DND-41 (cell line): Measurements from ENCODE around the gene CCDC134.

Experiments
- ATAC-seq: fragments of 200-7000 bp; cut with Tn5 transposase; 3 replicates; pipeline ENCODE4 v1.9.1; 2021; ENCODE audit warnings: low read depth; ENCODE audit not compliant: insufficient read depth
- DNase-seq: peaks from one replicate; pipeline ENCODE4 v3.0.0-alpha.2; 2020
- H2AFZ ChIP-seq: 2 replicates; pipeline ENCODE4 v1.6.0; 2012; ENCODE audit warnings: low read depth, low read length
- H3K27ac ChIP-seq: 2 replicates; pipeline ENCODE4 v1.5.1; 2012; ENCODE audit warnings: low read length, inconsistent platforms
- H3K27me3 ChIP-seq: fragments of 200-600 bp; sonication (generic); 2 replicates; pipeline ENCODE4 v1.6.0; 2012; ENCODE audit warnings: low read length, mild to moderate bottlenecking, inconsistent platforms; ENCODE audit not compliant: insufficient read depth, poor library complexity
- H3K36me3 ChIP-seq: 2 replicates; pipeline ENCODE4 v1.5.1; 2012; ENCODE audit warnings: low read length, inconsistent platforms; ENCODE audit not compliant: insufficient read depth
- H3K4me1 ChIP-seq: 2 replicates; pipeline ENCODE4 v1.5.1; 2012; ENCODE audit warnings: mild to moderate bottlenecking, low read length; ENCODE audit not compliant: insufficient read depth
- H3K4me2 ChIP-seq: 2 replicates; pipeline ENCODE4 v1.6.0; 2012; ENCODE audit warnings: mild to moderate bottlenecking, moderate library complexity, low read length, inconsistent platforms; ENCODE audit not compliant: insufficient read depth
- H3K4me3 ChIP-seq, 2 experiments: fragments of 200-600 bp in 1 of 2; shearing (Covaris generic) in 1 of 2; 2 replicates each; pipeline ENCODE4 v1.5.1; 2012 to 2016; ENCODE audit warnings: inconsistent platforms in 2 of 2, low read length in 2 of 2, mild to moderate bottlenecking in 2 of 2, low read depth in 1 of 2, moderate library complexity in 1 of 2
- H3K79me2 ChIP-seq: 2 replicates; pipeline ENCODE4 v1.6.0; 2012; ENCODE audit warnings: low read length, inconsistent platforms; ENCODE audit not compliant: insufficient read depth
- H3K9ac ChIP-seq: 2 replicates; pipeline ENCODE4 v1.6.0; 2012; ENCODE audit warnings: low read depth, mild to moderate bottlenecking, inconsistent platforms, low read length, moderate library complexity
- H3K9me3 ChIP-seq: 2 replicates; pipeline ENCODE4 v1.5.1; 2012; ENCODE audit warnings: low read length, moderate library complexity, mild to moderate bottlenecking, inconsistent platforms; ENCODE audit not compliant: insufficient read depth, severe bottlenecking
- H4K20me1 ChIP-seq: 2 replicates; pipeline ENCODE4 v1.6.0; 2012; ENCODE audit warnings: low read length; ENCODE audit not compliant: insufficient read depth
- CTCF ChIP-seq: IDR thresholded peaks from 2 replicates; pipeline ENCODE4 v1.5.1; 2012; ENCODE audit warnings: borderline replicate concordance, low read length, moderate library complexity, mild to moderate bottlenecking; ENCODE audit not compliant: poor library complexity, severe bottlenecking; ENCODE audit errors: extremely low read depth
- EZH2 ChIP-seq: IDR thresholded peaks from 3 replicates; pipeline ENCODE4 v1.6.1; 2012; ENCODE audit warnings: borderline replicate concordance, low read depth, mild to moderate bottlenecking, moderate library complexity, low read length, inconsistent platforms; ENCODE audit not compliant: severe bottlenecking

CCDC134 gene

GRCh38 chr22:41800348-41801146 is at the start of gene CCDC134:
TSS of gene CCDC134 (plus strand) at chr22:41800679. CDS start at chr22:41808891, 8,212 bp downstream.
- Histone ChIP-seq H3K79me2 (peaks cover 45% of the 10 kb centered on the region), H3K4me1 (peaks cover 31% of the 10 kb centered on the region), H3K9ac (peak within 1 kb of the TSS; percentile 87), H3K4me2 (peak within 1 kb of the TSS; percentile 95), H4K20me1 (peaks cover 4% of the 10 kb centered on the region; the same call in 1 of the 2 replicates), H2AFZ (peak within 1 kb of the TSS; percentile 91), H3K4me3 (peak within 1 kb of the TSS; percentile 72 to 89), H3K27ac (peak within 1 kb of the TSS; percentile 94), H3K9me3 (no peaks in the 10 kb centered on the region), H3K27me3 (no peaks in the 10 kb centered on the region), H3K36me3 (no peaks in the 10 kb centered on the region)
- DNase-seq: peak; percentile 93
- peak; percentile 98 for ATAC-seq
- TF ChIP-seq EZH2: no peak

- Histone ChIP-seq H3K4me2 (no peak overlapping the region), H3K9me3 (no peaks in the 10 kb centered on the region), H3K9ac (no peak overlapping the region), H3K27me3 (no peaks in the 10 kb centered on the region), H4K20me1 (no peaks in the 10 kb centered on the region), H3K36me3 (no peaks in the 10 kb centered on the region), H2AFZ (no peak overlapping the region), H3K79me2 (no peaks in the 10 kb centered on the region), H3K4me1 (no peaks in the 10 kb centered on the region), H3K27ac (no peak overlapping the region), H3K4me3 (no peak overlapping the region)
- DNase-seq (no peak), ATAC-seq (no peak)
- TF ChIP-seq EZH2 (no peak), CTCF (no peak)
These were observed 48.2 kb upstream of the CCDC134 start for GRCh38 chr22:41752011-41752970.

- no peak for ATAC-seq
- no peak for DNase-seq
- H3K36me3 ChIP-seq: no peaks in the 10 kb centered on the region
- no peak overlapping the region for H3K9ac ChIP-seq
- H3K9me3 ChIP-seq: no peaks in the 10 kb centered on the region
- H3K4me1 ChIP-seq: no peaks in the 10 kb centered on the region
- H2AFZ ChIP-seq: no peak overlapping the region
- H3K4me2 ChIP-seq: no peak overlapping the region
- H3K27me3 ChIP-seq: no peaks in the 10 kb centered on the region
- no peak overlapping the region for H3K4me3 ChIP-seq
- TF ChIP-seq EZH2: no peak
- TF ChIP-seq CTCF: no peak
- H3K79me2 ChIP-seq: no peaks in the 10 kb centered on the region
- H3K27ac ChIP-seq: no peak overlapping the region
- H4K20me1 ChIP-seq: no peaks in the 10 kb centered on the region
These were observed 46.5 kb upstream of the CCDC134 start for GRCh38 chr22:41753984-41754383.

GRCh38 chr22:41757502-41757901 is 43.0 kb upstream of the CCDC134 start:
- ATAC-seq (no peak), DNase-seq (no peak)
- no peak overlapping the region for H2AFZ ChIP-seq
- no peaks in the 10 kb centered on the region for H3K79me2 ChIP-seq
- no peak overlapping the region for H3K4me3 ChIP-seq
- no peaks in the 10 kb centered on the region for H3K4me1 ChIP-seq
- H3K27ac ChIP-seq: no peak overlapping the region
- no peak overlapping the region for H3K9ac ChIP-seq
- TF ChIP-seq CTCF: no peak
- TF ChIP-seq EZH2: no peak
- no peaks in the 10 kb centered on the region for H3K9me3 ChIP-seq
- H4K20me1 ChIP-seq: no peaks in the 10 kb centered on the region
- no peaks in the 10 kb centered on the region for H3K36me3 ChIP-seq
- H3K27me3 ChIP-seq: no peaks in the 10 kb centered on the region
- H3K4me2 ChIP-seq: no peak overlapping the region
